Adrenal gland (tissue), 5 donors: ENCODE measurements around the gene CPVL.

ENCODE experiments used
- CTCF ChIP-seq, 6 experiments: fragments of 450-650 bp in 4 of 6; fragments of 200-600 bp in 2 of 6; sonication (generic) in 1 of 6; IDR thresholded peaks; 1 replicate in 5 of 6; 2 replicates in 1 of 6; pipeline versions ENCODE4 v1.5.1 to v1.8.0; 2016 to 2021; ENCODE audit warnings: antibody characterized with exemption in 6 of 6, mild to moderate bottlenecking in 2 of 6, moderate library complexity in 1 of 6
- POLR2A ChIP-seq, 2 donors: fragments of 450-650 bp; IDR thresholded peaks; one replicate each; pipeline ENCODE4 v1.6.1; 2017; ENCODE audit warnings: antibody characterized with exemption in 2 of 2, mild to moderate bottlenecking in 2 of 2, moderate library complexity in 1 of 2
- donor health status: DM: no; HTN: no; CAD: no.

DNA sequence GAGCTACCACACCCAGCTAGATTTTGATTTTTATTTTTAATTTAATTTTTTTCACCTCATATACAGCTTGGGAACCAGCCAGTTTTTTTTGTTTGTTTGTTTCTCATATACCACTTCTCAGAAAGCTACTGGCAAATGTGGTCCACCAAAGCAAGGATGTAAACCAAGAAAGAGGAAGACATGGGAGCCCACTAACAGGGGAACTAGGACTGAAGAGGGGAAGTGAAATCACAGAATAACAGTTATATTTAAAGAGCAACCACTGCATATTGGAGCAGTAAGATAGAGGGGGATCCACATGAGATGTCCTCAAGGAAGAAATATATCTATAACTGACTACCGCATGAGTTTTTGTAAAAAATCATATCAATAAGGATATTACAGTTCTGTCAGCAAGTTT lies 10.5 kb downstream of the CPVL start:
- TF ChIP-seq POLR2A (IDR thresholded peaks at IDR 0.05) (no peak), CTCF (IDR thresholded peaks at IDR 0.05) (no peak)
